GM21737 (cell line): ENCODE measurements around the gene RNF7.
"Not testable (repeated sequence)": the region's sequence is repeated elsewhere in the genome, so short reads cannot be mapped to it uniquely, and the experiment has no call there.

Source experiments
- ATAC-seq: cut with Tn5 transposase; IDR thresholded peaks from one replicate; pipeline ENCODE4 v1.9.1; 2021; ENCODE audit warnings: mild to moderate bottlenecking, moderate library complexity; ENCODE audit not compliant: unreplicated experiment

Gene RNF7

GRCh38 chr3:141777957-141778813 is 40.1 kb downstream of the RNF7 start:
- ATAC-seq: no peak

GRCh38 chr3:141779667-141780066 is 41.6 kb downstream of the RNF7 start:
- ATAC-seq: no peak

GRCh38 chr3:141782386-141782932 is 44.4 kb downstream of the RNF7 start:
- ATAC-seq: no peak

GRCh38 chr3:141783632-141784031 is 45.5 kb downstream of the RNF7 start:
- ATAC-seq: no peak

GRCh38 chr3:141784096-141784495 is 46.0 kb downstream of the RNF7 start:
- no peak for ATAC-seq

GRCh38 chr3:141784531-141784930 is 46.4 kb downstream of the RNF7 start:
- ATAC-seq: no peak

- ATAC-seq: no peak
Measured at GRCh38 chr3:141788149-141788548, 50.1 kb downstream of the RNF7 start.

- not testable (repeated sequence) for ATAC-seq
Measured at GRCh38 chr3:141788750-141789149, 50.7 kb downstream of the RNF7 start.

- no peak for ATAC-seq
Measured at GRCh38 chr3:141789281-141789680, 51.2 kb downstream of the RNF7 start.

GRCh38 chr3:141790171-141790570 is 52.1 kb downstream of the RNF7 start:
- no peak for ATAC-seq

- no peak for ATAC-seq
Measured at GRCh38 chr3:141792495-141792894, 54.4 kb downstream of the RNF7 start.

- no peak for ATAC-seq
Measured at GRCh38 chr3:141793476-141794260, 55.6 kb downstream of the RNF7 start.

GRCh38 chr3:141795276-141795675 is 57.2 kb downstream of the RNF7 start:
- ATAC-seq: no peak

GRCh38 chr3:141795741-141796080 is 57.6 kb downstream of the RNF7 start:
- no peak for ATAC-seq

- ATAC-seq: peak; percentile 95
Measured at GRCh38 chr3:141796081-141796888, 58.2 kb downstream of the RNF7 start.
